ENCODE data around the gene HFM1.

GRCh38 chr1:91393042-91393441 lies 11.6 kb downstream of the HFM1 start:
- TF ChIP-seq, protein P1, sequence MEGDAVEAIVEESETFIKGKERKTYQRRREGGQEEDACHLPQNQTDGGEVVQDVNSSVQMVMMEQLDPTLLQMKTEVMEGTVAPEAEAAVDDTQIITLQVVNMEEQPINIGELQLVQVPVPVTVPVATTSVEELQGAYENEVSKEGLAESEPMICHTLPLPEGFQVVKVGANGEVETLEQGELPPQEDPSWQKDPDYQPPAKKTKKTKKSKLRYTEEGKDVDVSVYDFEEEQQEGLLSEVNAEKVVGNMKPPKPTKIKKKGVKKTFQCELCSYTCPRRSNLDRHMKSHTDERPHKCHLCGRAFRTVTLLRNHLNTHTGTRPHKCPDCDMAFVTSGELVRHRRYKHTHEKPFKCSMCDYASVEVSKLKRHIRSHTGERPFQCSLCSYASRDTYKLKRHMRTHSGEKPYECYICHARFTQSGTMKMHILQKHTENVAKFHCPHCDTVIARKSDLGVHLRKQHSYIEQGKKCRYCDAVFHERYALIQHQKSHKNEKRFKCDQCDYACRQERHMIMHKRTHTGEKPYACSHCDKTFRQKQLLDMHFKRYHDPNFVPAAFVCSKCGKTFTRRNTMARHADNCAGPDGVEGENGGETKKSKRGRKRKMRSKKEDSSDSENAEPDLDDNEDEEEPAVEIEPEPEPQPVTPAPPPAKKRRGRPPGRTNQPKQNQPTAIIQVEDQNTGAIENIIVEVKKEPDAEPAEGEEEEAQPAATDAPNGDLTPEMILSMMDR (conservative IDR thresholded peaks at IDR 0.05; ENCODE audit: low read length), result no peak
- no peak for TF ChIP-seq EZH2phosphoT487 (IDR thresholded peaks at IDR 0.05; ENCODE audit: borderline replicate concordance)

Measured in Loucy (cell line).